HG03159 (cell line): ENCODE data around the gene TIMM10B.
A peak's percentile ranks its signal among the peaks of the same experiment; 100 is the strongest.

Source experiments
- ATAC-seq: cut with Tn5 transposase; IDR thresholded peaks from one replicate; pipeline ENCODE4 v1.9.1; 2021; ENCODE audit warnings: mild to moderate bottlenecking, moderate library complexity; ENCODE audit not compliant: unreplicated experiment

The TIMM10B gene

GRCh38 chr11:6481012-6481923 is at the start of gene TIMM10B, which contains the start of gene ARFIP2:
TSS of gene TIMM10B (plus strand) at chr11:6481501. CDS start at chr11:6481517, 16 bp downstream.
TSS of gene ARFIP2 (minus strand) at chr11:6481331. CDS start at chr11:6480421, 910 bp downstream.
- peak; percentile 99 for ATAC-seq

GRCh38 chr11:6431861-6432260 is 49.4 kb upstream of the TIMM10B start:
- no peak for ATAC-seq

- no peak for ATAC-seq
These were observed 47.2 kb upstream of the TIMM10B start for GRCh38 chr11:6433998-6434660.

- ATAC-seq, result no peak
These were observed 43.9 kb upstream of the TIMM10B start for GRCh38 chr11:6437423-6437822.

GRCh38 chr11:6437993-6438392 is 43.3 kb upstream of the TIMM10B start:
- ATAC-seq, result no peak

- no peak for ATAC-seq
These were observed 42.2 kb upstream of the TIMM10B start for GRCh38 chr11:6438979-6439571.

- no peak for ATAC-seq
These were observed 40.4 kb upstream of the TIMM10B start, which contains the start of gene HPX for GRCh38 chr11:6440906-6441358. TSS of gene HPX (minus strand) at chr11:6440987. CDS start at chr11:6440963, 24 bp downstream.

GRCh38 chr11:6442441-6442840 is 38.9 kb upstream of the TIMM10B start:
- ATAC-seq, result no peak

- ATAC-seq, result peak; percentile 85
These were observed 37.9 kb upstream of the TIMM10B start for GRCh38 chr11:6443269-6444003.

- ATAC-seq, result no peak
These were observed 32.7 kb upstream of the TIMM10B start for GRCh38 chr11:6448574-6448973.

- ATAC-seq, result no peak
These were observed 29.1 kb upstream of the TIMM10B start for GRCh38 chr11:6452219-6452618.

GRCh38 chr11:6453152-6453551 is 28.1 kb upstream of the TIMM10B start:
- no peak for ATAC-seq

- no peak for ATAC-seq
These were observed 26.2 kb upstream of the TIMM10B start for GRCh38 chr11:6455070-6455469.

- no peak for ATAC-seq
These were observed 24.8 kb upstream of the TIMM10B start for GRCh38 chr11:6456361-6457073.

- no peak for ATAC-seq
These were observed 23.6 kb upstream of the TIMM10B start for GRCh38 chr11:6457581-6458320.

- no peak for ATAC-seq
These were observed 22.8 kb upstream of the TIMM10B start for GRCh38 chr11:6458352-6459098.

GRCh38 chr11:6459099-6459450 is 22.2 kb upstream of the TIMM10B start:
- ATAC-seq, result no peak

- ATAC-seq, result peak; percentile 50
These were observed 12.4 kb upstream of the TIMM10B start for GRCh38 chr11:6468712-6469495.
